D721Med (cell line): ENCODE data around the gene FAF1.
A peak's percentile ranks its signal among the peaks of the same experiment; 100 is the strongest.
"Not testable (repeated sequence)": the region's sequence is repeated elsewhere in the genome, so short reads cannot be mapped to it uniquely, and the experiment has no call there.

Experiments
- DNase-seq: peaks from one replicate; pipeline ENCODE4 v3.0.0; 2011; ENCODE audit warnings: low spot score; ENCODE audit not compliant: insufficient read length
- FAIRE-seq: peaks from 2 replicates; lab custom pipeline; 2011; peaks lifted over from hg19 to GRCh38; lab: Jason Lieb, UNC
- CTCF ChIP-seq: IDR thresholded peaks from 2 replicates; pipeline ENCODE4 v1.5.1; 2012; ENCODE audit warnings: mild to moderate bottlenecking, control low read depth; ENCODE audit not compliant: insufficient read depth; ENCODE audit errors: missing control alignments

The FAF1 gene

GRCh38 chr1:50878434-50878833 is 81.6 kb downstream of the FAF1 start:
- FAIRE-seq (no peak), DNase-seq (no peak)
- TF ChIP-seq CTCF, result no peak

- no peak for TF ChIP-seq CTCF
- DNase-seq (no peak), FAIRE-seq (no peak)
Observed at GRCh38 chr1:50877641-50878040, 82.4 kb downstream of the FAF1 start.

GRCh38 chr1:50873458-50874187 is 86.4 kb downstream of the FAF1 start:
- FAIRE-seq (no peak), DNase-seq (no peak)
- TF ChIP-seq CTCF, result peak; percentile 38

GRCh38 chr1:50864845-50865244 is 95.2 kb downstream of the FAF1 start:
- not testable (repeated sequence) for FAIRE-seq, DNase-seq

GRCh38 chr1:50861772-50862171 is 98.3 kb downstream of the FAF1 start:
- TF ChIP-seq CTCF, result no peak
- FAIRE-seq, result no peak
- DNase-seq, result no peak

GRCh38 chr1:50860702-50861101 is 99.4 kb downstream of the FAF1 start:
- DNase-seq (no peak), FAIRE-seq (no peak)
- no peak for TF ChIP-seq CTCF

- DNase-seq (no peak), FAIRE-seq (no peak)
- TF ChIP-seq CTCF, result no peak
Observed at GRCh38 chr1:50860256-50860655, 99.8 kb downstream of the FAF1 start.

GRCh38 chr1:50859657-50860056 is 100.4 kb downstream of the FAF1 start:
- DNase-seq (no peak), FAIRE-seq (no peak)
- no peak for TF ChIP-seq CTCF
